GM12874 (cell line): ENCODE data around the gene RASSF1.

ENCODE experiments used
- TF ChIP-seq, protein P1 (sequence below): IDR thresholded peaks from 2 replicates; pipeline ENCODE4 v1.5.1; 2011; ENCODE audit warnings: low read depth, mild to moderate bottlenecking, control low read depth, low read length, moderate library complexity; ENCODE audit not compliant: insufficient read depth

RASSF1 gene

DNA sequence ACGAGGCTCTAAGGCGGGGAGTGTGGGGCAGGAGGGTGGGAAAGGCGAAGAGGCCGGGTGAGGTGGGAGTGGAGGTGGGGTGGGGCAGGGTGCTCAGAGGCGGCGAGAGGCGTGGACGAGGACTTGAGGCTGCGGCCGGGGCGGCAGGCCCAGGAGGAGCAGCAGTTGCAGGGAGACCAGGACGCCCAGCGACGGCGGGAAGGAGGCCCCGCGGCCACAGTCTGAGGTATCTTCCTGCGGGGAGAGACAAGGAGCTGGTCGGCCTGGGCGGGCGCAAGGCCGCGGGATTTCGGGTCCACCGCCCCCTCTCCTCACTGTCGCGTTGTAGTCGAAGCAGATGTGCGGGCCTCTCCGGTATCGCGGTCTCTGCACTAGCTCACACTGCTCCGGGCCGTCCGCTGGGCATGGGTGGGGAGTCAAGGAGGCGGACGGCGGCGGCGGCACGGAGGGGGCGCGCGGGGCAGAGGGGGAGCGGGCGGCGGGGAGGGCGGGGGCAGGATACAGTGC, 24.0 kb upstream of the RASSF1 start:
- TF ChIP-seq, protein P1, sequence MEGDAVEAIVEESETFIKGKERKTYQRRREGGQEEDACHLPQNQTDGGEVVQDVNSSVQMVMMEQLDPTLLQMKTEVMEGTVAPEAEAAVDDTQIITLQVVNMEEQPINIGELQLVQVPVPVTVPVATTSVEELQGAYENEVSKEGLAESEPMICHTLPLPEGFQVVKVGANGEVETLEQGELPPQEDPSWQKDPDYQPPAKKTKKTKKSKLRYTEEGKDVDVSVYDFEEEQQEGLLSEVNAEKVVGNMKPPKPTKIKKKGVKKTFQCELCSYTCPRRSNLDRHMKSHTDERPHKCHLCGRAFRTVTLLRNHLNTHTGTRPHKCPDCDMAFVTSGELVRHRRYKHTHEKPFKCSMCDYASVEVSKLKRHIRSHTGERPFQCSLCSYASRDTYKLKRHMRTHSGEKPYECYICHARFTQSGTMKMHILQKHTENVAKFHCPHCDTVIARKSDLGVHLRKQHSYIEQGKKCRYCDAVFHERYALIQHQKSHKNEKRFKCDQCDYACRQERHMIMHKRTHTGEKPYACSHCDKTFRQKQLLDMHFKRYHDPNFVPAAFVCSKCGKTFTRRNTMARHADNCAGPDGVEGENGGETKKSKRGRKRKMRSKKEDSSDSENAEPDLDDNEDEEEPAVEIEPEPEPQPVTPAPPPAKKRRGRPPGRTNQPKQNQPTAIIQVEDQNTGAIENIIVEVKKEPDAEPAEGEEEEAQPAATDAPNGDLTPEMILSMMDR: no peak

- TF ChIP-seq, protein P1: no peak
These were observed 19.1 kb upstream of the RASSF1 start for GRCh38 chr3:50359760-50360110.

DNA sequence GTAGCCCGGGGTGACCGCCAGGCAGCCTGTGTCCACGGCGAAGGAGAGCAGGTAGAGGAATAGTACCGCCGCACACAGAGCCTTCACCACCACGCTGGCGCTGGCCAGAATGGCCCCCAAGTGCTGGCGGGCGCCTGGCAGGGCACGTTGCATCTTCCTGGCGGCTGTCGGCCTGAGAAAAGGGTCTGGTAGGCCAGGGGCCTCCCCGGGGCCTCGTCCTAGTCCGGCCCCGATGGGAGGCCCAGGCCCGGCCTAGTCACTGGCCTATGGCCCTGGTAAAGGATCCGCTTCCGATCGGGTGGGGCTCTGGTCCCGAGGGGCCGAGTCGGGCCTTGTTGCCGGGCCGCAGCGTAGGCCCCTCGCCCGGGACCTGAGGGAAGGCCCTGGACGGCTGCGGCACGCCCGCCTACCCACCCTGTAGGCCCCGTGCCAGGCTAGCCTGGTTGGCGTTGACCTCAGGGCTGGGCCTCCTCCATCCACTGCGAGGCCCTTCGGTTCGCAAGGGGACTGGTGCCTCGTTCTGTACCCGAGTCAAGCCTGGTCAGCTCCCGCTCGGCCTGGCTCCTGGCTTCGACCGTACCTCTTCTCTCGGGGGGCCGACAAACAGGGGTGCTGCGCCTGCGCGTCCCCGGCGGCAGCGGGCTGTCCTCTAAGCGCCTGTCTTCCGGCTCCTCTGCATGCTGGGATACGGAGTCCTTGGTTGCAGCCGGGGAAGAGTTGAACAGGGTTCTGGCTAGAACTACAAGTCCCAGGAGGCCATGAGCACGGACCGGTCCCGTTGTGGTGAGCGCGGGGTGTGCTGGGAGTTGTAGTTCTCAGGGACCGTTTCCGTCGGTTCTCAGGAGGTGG, 18.5 kb upstream of the RASSF1 start, which contains the start of gene TMEM115:
TMEM115 (minus strand) TSS at position 611 of the 849 bp plus-strand sequence; CDS start at position 153, 458 bp downstream.
- TF ChIP-seq, protein P1: no peak

- TF ChIP-seq, protein P1: no peak
These were observed 17.8 kb upstream of the RASSF1 start for GRCh38 chr3:50358355-50358910.

- TF ChIP-seq, protein P1: no peak
These were observed 16.8 kb upstream of the RASSF1 start for GRCh38 chr3:50357481-50357880.

GRCh38 chr3:50356553-50356952, 15.9 kb upstream of the RASSF1 start:
- TF ChIP-seq, protein P1: no peak

GRCh38 chr3:50355829-50356552, 15.4 kb upstream of the RASSF1 start:
- TF ChIP-seq, protein P1: no peak
